ENCODE measurements around the gene SLC44A4. TPM values are rescaled to one million over a fixed set of nuclear protein-coding genes. Genes with fewer than 3 reads are reported as not detected.
A peak's percentile ranks its signal among the peaks of the same experiment; 100 is the strongest.

SLC44A4 gene
- total RNA-seq, 1 experiment from 2014 or later: not detected

GRCh38 chr6:31897612-31898382 lies 19.0 kb upstream of the SLC44A4 start, which contains the start of gene EHMT2:
TSS of gene EHMT2 (minus strand) at chr6:31897698. CDS start at chr6:31897677, 21 bp downstream.
- peaks cover 34% of the 10 kb centered on the region for H3K36me3 ChIP-seq
- DNase-seq (ENCODE audit: low read depth in 1 of 2, low spot score in 2 of 2): peak; percentile 82
- H3K4me3 ChIP-seq: peak within 1 kb of the TSS; percentile 86

GRCh38 chr6:31896856-31897611 lies 18.2 kb upstream of the SLC44A4 start:
- peak overlapping the region; percentile 3; the same call in 1 of the 2 replicates for H3K27ac ChIP-seq

More at GRCh38 chr6:31897612-31898382, 19.0 kb upstream of the SLC44A4 start, which contains the start of gene EHMT2:
- Histone ChIP-seq H3K9me3 (replicated peaks) (no peaks in the 10 kb centered on the region), H3K27me3 (replicated peaks) (no peaks in the 10 kb centered on the region), H3K27ac (peak within 1 kb of the TSS; percentile 3; the same call in 1 of the 2 replicates), H3K4me1 (replicated peaks) (peaks cover 27% of the 10 kb centered on the region)

GRCh38 chr6:31896493-31896855 lies 17.7 kb upstream of the SLC44A4 start:
- no peaks in the 10 kb centered on the region for H3K9me3 ChIP-seq (replicated peaks)
- peak overlapping the region; percentile 3; the same call in 1 of the 2 replicates for H3K27ac ChIP-seq
- peak overlapping the region; percentile 86 for H3K4me3 ChIP-seq
- H3K4me1 ChIP-seq (replicated peaks): peaks cover 20% of the 10 kb centered on the region
- H3K27me3 ChIP-seq (replicated peaks): no peaks in the 10 kb centered on the region
- peaks cover 45% of the 10 kb centered on the region for H3K36me3 ChIP-seq
- DNase-seq (ENCODE audit: low read depth in 1 of 2, low spot score in 2 of 2): no peak

More at GRCh38 chr6:31896856-31897611, 18.2 kb upstream of the SLC44A4 start:
- DNase-seq (ENCODE audit: low read depth in 1 of 2, low spot score in 2 of 2): no peak
- peak overlapping the region; percentile 86 for H3K4me3 ChIP-seq
- H3K4me1 ChIP-seq (replicated peaks): peaks cover 20% of the 10 kb centered on the region
- peaks cover 42% of the 10 kb centered on the region for H3K36me3 ChIP-seq
- no peaks in the 10 kb centered on the region for H3K27me3 ChIP-seq (replicated peaks)
- H3K9me3 ChIP-seq (replicated peaks): no peaks in the 10 kb centered on the region

- no peak overlapping the region for H3K4me3 ChIP-seq
- H3K27me3 ChIP-seq (replicated peaks): no peaks in the 10 kb centered on the region
- H3K36me3 ChIP-seq: peaks cover 68% of the 10 kb centered on the region
- H3K9me3 ChIP-seq (replicated peaks): no peaks in the 10 kb centered on the region
- H3K4me1 ChIP-seq (replicated peaks): peaks cover 6% of the 10 kb centered on the region; the same call in 1 of the 2 replicates
- DNase-seq (ENCODE audit: low read depth in 1 of 2, low spot score in 2 of 2): no peak
- no peak overlapping the region for H3K27ac ChIP-seq
Measured at GRCh38 chr6:31892821-31893220, 14.0 kb upstream of the SLC44A4 start.

- Histone ChIP-seq H3K4me1 (replicated peaks) (no peaks in the 10 kb centered on the region), H3K9me3 (replicated peaks) (no peaks in the 10 kb centered on the region), H3K4me3 (no peak overlapping the region), H3K27me3 (replicated peaks) (no peaks in the 10 kb centered on the region), H3K36me3 (peaks cover 78% of the 10 kb centered on the region), H3K27ac (no peak overlapping the region)
- no peak for DNase-seq (ENCODE audit: low read depth in 1 of 2, low spot score in 2 of 2)
Measured at GRCh38 chr6:31889331-31889972, 10.7 kb upstream of the SLC44A4 start.

GRCh38 chr6:31888276-31889258 lies 9.8 kb upstream of the SLC44A4 start:
- no peaks in the 10 kb centered on the region for H3K27me3 ChIP-seq (replicated peaks)
- peak in 1 of 2 experiments; percentile 61 for DNase-seq (ENCODE audit: low read depth in 1 of 2, low spot score in 2 of 2)
- H3K4me1 ChIP-seq (replicated peaks): no peaks in the 10 kb centered on the region
- no peak overlapping the region for H3K4me3 ChIP-seq
- no peak overlapping the region for H3K27ac ChIP-seq
- no peaks in the 10 kb centered on the region for H3K9me3 ChIP-seq (replicated peaks)
- peaks cover 76% of the 10 kb centered on the region for H3K36me3 ChIP-seq

GRCh38 chr6:31887173-31888007 lies 8.6 kb upstream of the SLC44A4 start:
- H3K36me3 ChIP-seq: peaks cover 76% of the 10 kb centered on the region

GRCh38 chr6:31886541-31886991 lies 7.8 kb upstream of the SLC44A4 start:
- Histone ChIP-seq H3K4me3 (no peak overlapping the region), H3K27me3 (replicated peaks) (no peaks in the 10 kb centered on the region), H3K27ac (no peak overlapping the region), H3K4me1 (replicated peaks) (no peaks in the 10 kb centered on the region), H3K9me3 (replicated peaks) (no peaks in the 10 kb centered on the region), H3K36me3 (peaks cover 75% of the 10 kb centered on the region)
- DNase-seq (ENCODE audit: low read depth in 1 of 2, low spot score in 2 of 2): peak in 1 of 2 experiments; percentile 41

More at GRCh38 chr6:31887173-31888007, 8.6 kb upstream of the SLC44A4 start:
- Histone ChIP-seq H3K27me3 (replicated peaks) (no peaks in the 10 kb centered on the region), H3K4me1 (replicated peaks) (no peaks in the 10 kb centered on the region), H3K4me3 (no peak overlapping the region), H3K9me3 (replicated peaks) (no peaks in the 10 kb centered on the region), H3K27ac (no peak overlapping the region)
- DNase-seq (ENCODE audit: low read depth in 1 of 2, low spot score in 2 of 2): peak in 1 of 2 experiments; percentile 41

- Histone ChIP-seq H3K27me3 (replicated peaks) (no peaks in the 10 kb centered on the region), H3K4me3 (no peak overlapping the region), H3K36me3 (peaks cover 82% of the 10 kb centered on the region), H3K4me1 (replicated peaks) (no peaks in the 10 kb centered on the region), H3K27ac (no peak overlapping the region), H3K9me3 (replicated peaks) (no peaks in the 10 kb centered on the region)
- DNase-seq (ENCODE audit: low read depth in 1 of 2, low spot score in 2 of 2): peak in 1 of 2 experiments; percentile 41
Measured at GRCh38 chr6:31884528-31885035, 5.8 kb upstream of the SLC44A4 start.

GRCh38 chr6:31883676-31884075 lies 4.9 kb upstream of the SLC44A4 start:
- Histone ChIP-seq H3K4me1 (replicated peaks) (no peaks in the 10 kb centered on the region), H3K4me3 (no peak overlapping the region), H3K27ac (no peak overlapping the region), H3K9me3 (replicated peaks) (no peaks in the 10 kb centered on the region), H3K36me3 (peaks cover 76% of the 10 kb centered on the region), H3K27me3 (replicated peaks) (no peaks in the 10 kb centered on the region)
- DNase-seq (ENCODE audit: low read depth in 1 of 2, low spot score in 2 of 2): no peak

GRCh38 chr6:31882344-31882743 lies 3.5 kb upstream of the SLC44A4 start:
- H3K4me3 ChIP-seq: no peak overlapping the region
- H3K27ac ChIP-seq: no peak overlapping the region
- peak in 1 of 2 experiments; percentile 40 for DNase-seq (ENCODE audit: low read depth in 1 of 2, low spot score in 2 of 2)
- H3K9me3 ChIP-seq (replicated peaks): no peaks in the 10 kb centered on the region
- H3K27me3 ChIP-seq (replicated peaks): no peaks in the 10 kb centered on the region
- H3K4me1 ChIP-seq (replicated peaks): no peaks in the 10 kb centered on the region
- H3K36me3 ChIP-seq: peaks cover 63% of the 10 kb centered on the region

Data from SJSA1 (cell line).